Measurements from ENCODE around the gene KAT2B.
A peak's percentile ranks its signal among the peaks of the same experiment; 100 is the strongest.

The KAT2B gene

DNA sequence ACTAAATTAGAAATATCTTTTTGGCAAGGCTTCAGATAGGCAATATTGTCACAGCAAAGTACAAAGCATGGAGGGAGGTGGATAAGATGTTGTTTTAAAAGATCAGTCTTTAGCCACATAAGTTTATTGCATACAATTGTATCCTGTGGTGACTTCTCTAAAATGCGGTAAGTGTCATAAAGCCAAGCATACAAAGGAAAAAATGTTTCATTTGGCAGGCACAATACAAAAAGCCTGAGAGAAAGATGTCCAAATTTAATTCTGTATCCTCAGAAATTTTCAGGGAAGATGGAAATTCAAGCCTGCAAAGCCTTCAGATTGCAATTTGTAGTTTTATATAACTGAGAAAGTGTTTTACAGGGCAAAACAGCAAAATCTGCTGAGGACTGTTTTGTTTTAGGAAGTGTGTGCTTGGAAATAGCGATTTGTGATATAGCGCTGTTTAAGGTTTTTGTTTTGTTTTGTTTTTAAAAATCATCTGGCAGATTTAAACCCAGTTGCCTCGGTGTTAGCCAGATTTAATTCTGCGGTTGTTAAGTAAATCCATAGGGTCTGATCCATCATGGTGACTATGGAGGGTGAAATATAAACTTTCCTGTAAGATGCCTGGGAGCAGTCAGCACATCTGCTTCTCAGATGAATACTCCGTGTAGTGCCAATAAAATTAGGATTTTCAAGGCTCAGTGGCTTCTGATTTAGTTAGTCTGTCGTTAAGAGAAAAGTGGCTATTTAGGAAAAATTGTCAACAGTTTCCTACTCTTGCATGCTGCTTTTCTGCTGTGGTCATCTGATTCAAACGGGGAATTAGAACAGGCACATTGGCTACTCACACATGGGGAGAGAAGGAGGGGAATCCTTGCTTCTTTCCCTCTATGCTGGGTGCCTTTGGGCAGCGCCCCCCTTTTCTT is 8.0 kb downstream of the KAT2B start:
- no peak overlapping the region for H3K4me3 ChIP-seq (ENCODE audit: control insufficient read depth, low read depth, low read length)
- peak; percentile 56 for DNase-seq (ENCODE audit: low read depth)
- TF ChIP-seq, protein P1, sequence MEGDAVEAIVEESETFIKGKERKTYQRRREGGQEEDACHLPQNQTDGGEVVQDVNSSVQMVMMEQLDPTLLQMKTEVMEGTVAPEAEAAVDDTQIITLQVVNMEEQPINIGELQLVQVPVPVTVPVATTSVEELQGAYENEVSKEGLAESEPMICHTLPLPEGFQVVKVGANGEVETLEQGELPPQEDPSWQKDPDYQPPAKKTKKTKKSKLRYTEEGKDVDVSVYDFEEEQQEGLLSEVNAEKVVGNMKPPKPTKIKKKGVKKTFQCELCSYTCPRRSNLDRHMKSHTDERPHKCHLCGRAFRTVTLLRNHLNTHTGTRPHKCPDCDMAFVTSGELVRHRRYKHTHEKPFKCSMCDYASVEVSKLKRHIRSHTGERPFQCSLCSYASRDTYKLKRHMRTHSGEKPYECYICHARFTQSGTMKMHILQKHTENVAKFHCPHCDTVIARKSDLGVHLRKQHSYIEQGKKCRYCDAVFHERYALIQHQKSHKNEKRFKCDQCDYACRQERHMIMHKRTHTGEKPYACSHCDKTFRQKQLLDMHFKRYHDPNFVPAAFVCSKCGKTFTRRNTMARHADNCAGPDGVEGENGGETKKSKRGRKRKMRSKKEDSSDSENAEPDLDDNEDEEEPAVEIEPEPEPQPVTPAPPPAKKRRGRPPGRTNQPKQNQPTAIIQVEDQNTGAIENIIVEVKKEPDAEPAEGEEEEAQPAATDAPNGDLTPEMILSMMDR (conservative IDR thresholded peaks at IDR 0.05; ENCODE audit: control insufficient read depth, insufficient read depth, low read depth, low read length) = no peak

DNA sequence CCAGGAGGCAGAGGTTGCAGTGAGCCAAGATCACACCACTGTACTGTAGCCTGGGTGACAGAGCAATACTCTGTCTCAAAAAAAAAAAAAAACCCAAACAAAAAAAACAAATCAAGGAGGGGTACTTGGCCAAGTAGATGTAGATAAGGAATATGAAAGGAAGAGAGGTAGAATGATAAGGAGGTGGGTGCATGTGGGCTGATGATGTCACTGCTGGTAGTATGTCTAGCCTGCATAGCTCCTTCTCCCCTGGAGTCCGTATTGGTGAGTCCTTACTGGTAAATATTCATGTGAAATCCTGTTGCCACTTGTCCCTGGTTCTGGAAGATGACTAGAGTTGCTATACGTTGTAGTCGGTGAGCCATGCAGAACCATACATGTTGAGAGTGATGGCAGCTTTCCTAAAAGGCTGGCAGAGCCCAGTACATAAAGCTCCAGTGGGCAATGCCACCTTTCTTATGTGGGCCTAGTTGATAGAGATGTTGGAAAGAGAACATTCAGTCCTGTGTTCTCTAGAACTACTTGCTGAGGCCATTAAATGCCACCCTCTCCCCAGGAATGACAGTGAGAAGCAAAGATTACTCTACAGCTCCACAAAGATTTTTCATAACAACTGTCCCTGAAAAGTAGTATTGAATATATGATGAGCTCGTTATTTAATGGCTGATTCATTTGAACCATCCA is 11.0 kb downstream of the KAT2B start:
- TF ChIP-seq, protein P1 (conservative IDR thresholded peaks at IDR 0.05; ENCODE audit: control insufficient read depth, insufficient read depth, low read depth, low read length) = no peak
- no peak for DNase-seq (ENCODE audit: low read depth)
- no peak overlapping the region for H3K4me3 ChIP-seq (ENCODE audit: control insufficient read depth, low read depth, low read length)

DNA sequence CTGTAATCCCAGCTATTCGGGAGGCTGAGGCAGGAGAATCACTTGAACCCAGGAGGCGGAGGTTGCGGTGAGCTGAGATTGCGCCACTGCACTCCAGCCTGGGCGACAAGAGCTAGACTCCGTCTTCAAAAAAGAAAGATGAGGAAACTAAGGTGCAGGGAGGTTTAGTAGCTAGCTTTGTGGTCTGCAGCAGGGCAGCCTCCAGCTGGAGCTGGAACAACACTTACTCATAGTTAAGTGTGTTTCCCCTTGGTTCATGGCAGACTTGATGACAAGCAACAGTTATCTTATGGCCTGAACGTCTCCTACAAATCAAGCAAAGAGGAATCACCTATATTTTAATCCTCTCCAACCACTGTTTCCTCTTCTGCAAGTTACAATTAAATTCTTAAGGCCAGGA is 12.6 kb downstream of the KAT2B start:
- TF ChIP-seq, protein P1 (conservative IDR thresholded peaks at IDR 0.05; ENCODE audit: control insufficient read depth, insufficient read depth, low read depth, low read length) = no peak
- DNase-seq (ENCODE audit: low read depth) = no peak
- H3K4me3 ChIP-seq (ENCODE audit: control insufficient read depth, low read depth, low read length) = no peak overlapping the region

DNA sequence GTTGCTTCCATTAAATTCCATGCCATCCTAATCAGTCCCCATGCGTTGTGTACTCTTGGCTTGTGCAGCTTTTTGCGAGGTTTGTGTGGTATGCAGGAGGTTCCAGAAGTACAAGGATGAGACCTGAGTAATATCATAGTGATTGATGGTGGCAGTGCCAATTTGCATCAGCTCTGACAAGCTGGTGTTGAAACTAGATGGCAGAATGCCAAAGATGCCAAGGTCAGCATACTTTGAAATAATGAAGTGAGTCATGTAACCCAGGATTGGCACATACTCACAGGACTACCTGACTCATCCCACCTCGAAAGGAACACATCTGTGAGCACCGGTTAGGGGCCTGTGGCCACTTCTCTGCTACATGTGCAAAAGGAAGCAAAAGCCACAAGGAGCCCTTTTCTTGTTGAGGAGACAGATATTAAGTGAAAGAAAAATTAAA is 14.3 kb downstream of the KAT2B start:
- peak; percentile 96 for DNase-seq (ENCODE audit: low read depth)
- H3K4me3 ChIP-seq (ENCODE audit: control insufficient read depth, low read depth, low read length) = no peak overlapping the region

DNA sequence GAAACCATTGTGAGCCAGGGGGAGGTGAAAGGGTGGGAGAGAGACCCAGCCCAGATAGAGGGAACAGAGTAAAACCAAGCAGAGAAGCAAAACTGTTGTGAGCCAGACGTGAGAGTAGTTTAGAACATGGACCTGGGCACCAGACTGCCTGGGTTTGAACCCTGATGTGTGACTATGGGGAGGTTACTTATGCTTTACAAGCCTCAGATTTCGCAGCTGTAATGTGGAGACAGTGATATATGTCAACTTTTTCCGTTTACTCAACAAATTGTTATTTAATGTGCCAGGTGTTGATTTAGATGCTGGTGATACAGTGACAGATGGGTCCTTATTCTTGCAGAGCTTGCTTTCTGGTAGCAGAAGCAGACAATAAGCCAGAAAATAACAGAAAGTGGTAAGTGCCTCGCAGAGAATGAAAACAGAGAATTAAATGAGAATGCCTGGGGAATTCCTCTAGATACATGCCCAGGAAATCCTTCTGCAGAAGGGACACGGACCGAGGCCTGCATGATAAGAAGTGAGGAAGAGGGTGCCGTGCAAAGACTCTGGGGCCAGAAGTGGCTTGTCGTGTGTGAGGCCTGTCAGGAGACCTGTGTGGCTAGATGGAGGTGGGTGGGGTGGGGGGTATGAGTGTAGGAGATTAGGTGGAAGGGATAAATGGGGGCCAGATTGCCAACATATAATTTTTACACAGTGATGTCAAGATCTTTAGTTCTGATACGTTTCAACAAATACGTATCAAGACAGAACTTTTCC is 15.0 kb downstream of the KAT2B start:
- TF ChIP-seq, protein P1 (conservative IDR thresholded peaks at IDR 0.05; ENCODE audit: control insufficient read depth, insufficient read depth, low read depth, low read length) = no peak
- no peak overlapping the region for H3K4me3 ChIP-seq (ENCODE audit: control insufficient read depth, low read depth, low read length)
- DNase-seq (ENCODE audit: low read depth) = no peak

More for the DNA sequence above, 14.3 kb downstream of the KAT2B start:
- TF ChIP-seq, protein P1 (conservative IDR thresholded peaks at IDR 0.05; ENCODE audit: control insufficient read depth, insufficient read depth, low read depth, low read length) = no peak

DNA sequence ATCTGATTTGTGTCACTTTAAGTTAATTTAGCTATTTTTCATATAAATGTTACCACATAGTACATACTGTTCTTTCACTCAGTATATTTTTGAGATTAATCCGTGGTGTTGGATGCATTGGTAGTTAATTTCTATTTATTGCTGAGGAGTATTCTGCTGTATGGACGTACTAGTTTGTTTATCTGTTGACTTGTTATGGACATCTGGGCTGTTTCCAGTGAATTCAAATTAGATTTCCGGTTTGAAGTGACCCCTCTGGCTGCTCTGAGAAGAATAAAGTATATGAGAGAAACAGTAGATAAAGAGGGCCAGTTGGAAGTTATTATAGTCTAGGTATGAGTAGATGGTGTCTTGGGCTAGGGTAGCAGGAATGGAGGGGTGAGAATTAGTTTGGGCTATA is 15.6 kb downstream of the KAT2B start:
- TF ChIP-seq, protein P1 (conservative IDR thresholded peaks at IDR 0.05; ENCODE audit: control insufficient read depth, insufficient read depth, low read depth, low read length) = no peak
- DNase-seq (ENCODE audit: low read depth) = no peak

More for the DNA sequence above, 15.6 kb downstream of the KAT2B start:
- no peak overlapping the region for H3K4me3 ChIP-seq (ENCODE audit: control insufficient read depth, low read depth, low read length)

All from fibroblast of mammary gland (primary cell).